Measurements from ENCODE around the gene CAP2.

CAP2 gene

GRCh38 chr6:17429383-17430061 lies 36.1 kb downstream of the CAP2 start:
- H3K27ac ChIP-seq (ENCODE audit: low read depth, low read length, poor library complexity, severe bottlenecking): no peak overlapping the region
- no peaks in the 10 kb centered on the region for H4K20me1 ChIP-seq (ENCODE audit: insufficient read depth, low read length)
- H3K9me2 ChIP-seq (ENCODE audit: low read depth, low read length): no peaks in the 10 kb centered on the region
- no peak overlapping the region for H3K9ac ChIP-seq (ENCODE audit: low read length)
- H3F3A ChIP-seq (ENCODE audit: insufficient read depth, low read length): no peaks in the 10 kb centered on the region
- no peaks in the 10 kb centered on the region for H3K9me3 ChIP-seq (ENCODE audit: low read length)
- H3K4me2 ChIP-seq (ENCODE audit: low read length): no peak overlapping the region
- H2AFZ ChIP-seq (ENCODE audit: low read length): no peak overlapping the region
- H3K4me1 ChIP-seq (ENCODE audit: insufficient read depth, low read length, severe bottlenecking): no peaks in the 10 kb centered on the region
- no peak overlapping the region for H3K4me3 ChIP-seq (ENCODE audit: low read depth, low read length, poor library complexity, severe bottlenecking)
- TF ChIP-seq CTCF (IDR thresholded peaks at IDR 0.05; ENCODE audit: low read length) (no peak), EZH2 (IDR thresholded peaks at IDR 0.05; ENCODE audit: borderline replicate concordance, low read length) (no peak)
- no peaks in the 10 kb centered on the region for H3K79me2 ChIP-seq (ENCODE audit: insufficient read depth, low read length)
- H3K27me3 ChIP-seq (ENCODE audit: insufficient read depth, low read length): no peaks in the 10 kb centered on the region
- no peaks in the 10 kb centered on the region for H3K36me3 ChIP-seq (ENCODE audit: insufficient read depth, low read length)

DNA sequence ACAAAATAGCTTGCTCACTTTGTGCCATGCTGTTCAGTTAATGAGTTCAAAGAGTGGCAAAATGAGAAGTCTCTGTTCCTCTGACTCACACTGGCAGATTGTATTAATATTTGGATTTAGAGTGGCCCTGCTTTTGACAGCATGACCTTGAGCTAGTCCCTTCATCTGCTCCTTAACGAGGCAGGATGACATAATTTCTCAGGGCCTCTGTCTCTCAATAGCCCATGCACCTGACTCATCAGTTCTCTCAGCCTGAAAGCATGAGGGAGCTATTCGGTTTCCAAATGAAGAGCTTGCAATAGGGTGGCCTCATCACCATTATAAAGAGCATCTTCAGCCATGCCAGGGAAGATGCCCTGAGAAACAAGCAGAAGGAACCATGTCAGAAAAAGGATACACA lies 38.2 kb downstream of the CAP2 start:
- no peaks in the 10 kb centered on the region for H3K9me2 ChIP-seq (ENCODE audit: low read depth, low read length)
- H3F3A ChIP-seq (ENCODE audit: insufficient read depth, low read length): no peaks in the 10 kb centered on the region
- H3K4me3 ChIP-seq (ENCODE audit: low read depth, low read length, poor library complexity, severe bottlenecking): no peak overlapping the region
- no peaks in the 10 kb centered on the region for H3K27me3 ChIP-seq (ENCODE audit: insufficient read depth, low read length)
- H3K9ac ChIP-seq (ENCODE audit: low read length): no peak overlapping the region
- no peaks in the 10 kb centered on the region for H3K36me3 ChIP-seq (ENCODE audit: insufficient read depth, low read length)
- no peaks in the 10 kb centered on the region for H3K9me3 ChIP-seq (ENCODE audit: low read length)
- H3K27ac ChIP-seq (ENCODE audit: low read depth, low read length, poor library complexity, severe bottlenecking): no peak overlapping the region
- no peaks in the 10 kb centered on the region for H3K79me2 ChIP-seq (ENCODE audit: insufficient read depth, low read length)
- no peak overlapping the region for H3K4me2 ChIP-seq (ENCODE audit: low read length)
- no peaks in the 10 kb centered on the region for H4K20me1 ChIP-seq (ENCODE audit: insufficient read depth, low read length)
- TF ChIP-seq CTCF (IDR thresholded peaks at IDR 0.05; ENCODE audit: low read length): no peak
- no peak for TF ChIP-seq EZH2 (IDR thresholded peaks at IDR 0.05; ENCODE audit: borderline replicate concordance, low read length)
- H3K4me1 ChIP-seq (ENCODE audit: insufficient read depth, low read length, severe bottlenecking): no peaks in the 10 kb centered on the region
- no peak overlapping the region for H2AFZ ChIP-seq (ENCODE audit: low read length)

- Histone ChIP-seq H3K79me2 (ENCODE audit: insufficient read depth, low read length) (no peaks in the 10 kb centered on the region), H3K4me1 (ENCODE audit: insufficient read depth, low read length, severe bottlenecking) (no peaks in the 10 kb centered on the region), H3K9me2 (ENCODE audit: low read depth, low read length) (no peaks in the 10 kb centered on the region), H3K27me3 (ENCODE audit: insufficient read depth, low read length) (no peaks in the 10 kb centered on the region), H3K36me3 (ENCODE audit: insufficient read depth, low read length) (no peaks in the 10 kb centered on the region), H3K4me3 (ENCODE audit: low read depth, low read length, poor library complexity, severe bottlenecking) (no peak overlapping the region), H2AFZ (ENCODE audit: low read length) (no peak overlapping the region), H3F3A (ENCODE audit: insufficient read depth, low read length) (no peaks in the 10 kb centered on the region), H3K9ac (ENCODE audit: low read length) (no peak overlapping the region), H3K4me2 (ENCODE audit: low read length) (no peak overlapping the region), H3K9me3 (ENCODE audit: low read length) (no peaks in the 10 kb centered on the region), H3K27ac (ENCODE audit: low read depth, low read length, poor library complexity, severe bottlenecking) (no peak overlapping the region), H4K20me1 (ENCODE audit: insufficient read depth, low read length) (no peaks in the 10 kb centered on the region)
- TF ChIP-seq CTCF (IDR thresholded peaks at IDR 0.05; ENCODE audit: low read length): no peak
- TF ChIP-seq EZH2 (IDR thresholded peaks at IDR 0.05; ENCODE audit: borderline replicate concordance, low read length): no peak
Observed at GRCh38 chr6:17432356-17432755, 39.0 kb downstream of the CAP2 start.

Data from OCI-LY1 (cell line).